ENCODE measurements around the gene BPTF.
"Not testable (repeated sequence)": the region's sequence is repeated elsewhere in the genome, so short reads cannot be mapped to it uniquely, and the experiment has no call there.

BPTF gene, protein sequence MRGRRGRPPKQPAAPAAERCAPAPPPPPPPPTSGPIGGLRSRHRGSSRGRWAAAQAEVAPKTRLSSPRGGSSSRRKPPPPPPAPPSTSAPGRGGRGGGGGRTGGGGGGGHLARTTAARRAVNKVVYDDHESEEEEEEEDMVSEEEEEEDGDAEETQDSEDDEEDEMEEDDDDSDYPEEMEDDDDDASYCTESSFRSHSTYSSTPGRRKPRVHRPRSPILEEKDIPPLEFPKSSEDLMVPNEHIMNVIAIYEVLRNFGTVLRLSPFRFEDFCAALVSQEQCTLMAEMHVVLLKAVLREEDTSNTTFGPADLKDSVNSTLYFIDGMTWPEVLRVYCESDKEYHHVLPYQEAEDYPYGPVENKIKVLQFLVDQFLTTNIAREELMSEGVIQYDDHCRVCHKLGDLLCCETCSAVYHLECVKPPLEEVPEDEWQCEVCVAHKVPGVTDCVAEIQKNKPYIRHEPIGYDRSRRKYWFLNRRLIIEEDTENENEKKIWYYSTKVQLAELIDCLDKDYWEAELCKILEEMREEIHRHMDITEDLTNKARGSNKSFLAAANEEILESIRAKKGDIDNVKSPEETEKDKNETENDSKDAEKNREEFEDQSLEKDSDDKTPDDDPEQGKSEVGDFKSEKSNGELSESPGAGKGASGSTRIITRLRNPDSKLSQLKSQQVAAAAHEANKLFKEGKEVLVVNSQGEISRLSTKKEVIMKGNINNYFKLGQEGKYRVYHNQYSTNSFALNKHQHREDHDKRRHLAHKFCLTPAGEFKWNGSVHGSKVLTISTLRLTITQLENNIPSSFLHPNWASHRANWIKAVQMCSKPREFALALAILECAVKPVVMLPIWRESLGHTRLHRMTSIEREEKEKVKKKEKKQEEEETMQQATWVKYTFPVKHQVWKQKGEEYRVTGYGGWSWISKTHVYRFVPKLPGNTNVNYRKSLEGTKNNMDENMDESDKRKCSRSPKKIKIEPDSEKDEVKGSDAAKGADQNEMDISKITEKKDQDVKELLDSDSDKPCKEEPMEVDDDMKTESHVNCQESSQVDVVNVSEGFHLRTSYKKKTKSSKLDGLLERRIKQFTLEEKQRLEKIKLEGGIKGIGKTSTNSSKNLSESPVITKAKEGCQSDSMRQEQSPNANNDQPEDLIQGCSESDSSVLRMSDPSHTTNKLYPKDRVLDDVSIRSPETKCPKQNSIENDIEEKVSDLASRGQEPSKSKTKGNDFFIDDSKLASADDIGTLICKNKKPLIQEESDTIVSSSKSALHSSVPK (N-terminal part only)

DNA sequence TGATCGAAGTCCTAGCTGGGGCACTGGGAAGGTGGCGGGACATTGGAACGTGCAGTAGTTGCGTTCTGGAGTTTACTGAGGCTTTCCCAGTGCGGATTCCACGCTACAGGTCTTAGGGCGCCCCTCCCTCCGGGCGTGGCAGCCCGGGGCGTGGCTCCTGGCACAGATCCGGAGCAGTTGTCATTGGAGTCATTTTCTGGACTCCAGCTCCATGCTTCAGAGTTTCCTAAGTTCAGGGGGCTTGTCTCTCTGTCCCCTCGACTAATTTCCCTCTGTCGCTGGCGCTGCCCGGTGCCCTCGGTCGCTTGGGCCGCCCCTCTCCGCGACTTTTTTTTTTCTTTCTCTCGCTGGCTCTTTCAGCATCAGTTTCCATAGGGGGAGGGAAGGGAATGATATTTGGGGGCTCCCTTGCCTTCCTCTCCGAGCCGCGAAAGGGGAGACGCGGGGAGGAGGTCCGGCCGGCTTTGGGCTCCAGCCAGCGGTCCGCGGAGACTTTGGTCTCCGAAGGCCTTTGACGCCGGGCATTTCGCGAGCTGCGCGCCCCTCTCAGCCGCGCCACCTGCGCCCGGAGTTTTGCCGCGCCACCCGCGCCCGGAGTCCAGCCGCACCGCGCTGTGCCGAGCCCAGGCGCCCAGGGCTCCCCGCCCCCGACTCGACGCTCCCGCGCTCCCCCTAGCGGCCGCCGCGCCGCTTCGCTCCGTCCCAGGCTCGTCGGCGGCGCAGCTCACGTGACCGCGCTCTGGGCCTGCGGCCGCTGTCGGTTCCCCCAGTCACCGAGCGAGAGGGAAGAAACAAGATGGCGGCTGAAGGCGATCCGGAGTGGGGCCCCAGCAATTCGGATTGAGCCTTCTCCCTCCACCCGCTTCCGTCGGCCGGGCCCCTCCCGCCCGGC is at the start of gene BPTF:
TSS of gene BPTF (plus strand) at position 769 of the 892 bp plus-strand sequence. CDS start 222 bp downstream, outside the sequence.
- DNase-seq: peak; percentile 91

DNA sequence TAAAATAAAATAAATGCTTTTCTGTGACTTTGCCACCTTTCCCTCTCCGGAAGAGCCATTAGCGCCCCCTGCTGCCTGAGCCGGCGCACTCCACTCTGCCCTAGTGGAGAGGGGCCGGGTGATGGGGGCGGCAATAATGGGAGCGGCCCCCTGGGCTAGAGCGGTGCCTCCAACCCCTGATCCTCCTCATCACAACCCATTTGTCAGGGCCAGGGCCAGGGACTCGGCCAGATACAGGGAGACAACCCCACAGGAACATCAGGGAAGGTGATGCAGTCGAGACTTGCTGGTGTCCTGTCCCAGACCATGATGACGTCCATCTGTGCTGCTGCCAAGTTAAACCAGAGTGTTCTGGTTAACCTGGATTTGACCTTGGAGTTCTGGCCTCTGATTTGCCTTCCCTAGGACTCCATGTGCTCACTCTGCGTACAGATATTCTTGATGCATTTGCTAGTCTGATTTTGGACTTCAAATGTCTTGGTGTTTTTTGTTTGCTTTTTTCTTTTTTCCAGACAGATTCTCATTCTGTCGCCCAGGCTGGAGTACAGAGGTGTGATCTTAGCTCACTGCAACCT is 46.1 kb upstream of the BPTF start:
- DNase-seq: no peak

DNA sequence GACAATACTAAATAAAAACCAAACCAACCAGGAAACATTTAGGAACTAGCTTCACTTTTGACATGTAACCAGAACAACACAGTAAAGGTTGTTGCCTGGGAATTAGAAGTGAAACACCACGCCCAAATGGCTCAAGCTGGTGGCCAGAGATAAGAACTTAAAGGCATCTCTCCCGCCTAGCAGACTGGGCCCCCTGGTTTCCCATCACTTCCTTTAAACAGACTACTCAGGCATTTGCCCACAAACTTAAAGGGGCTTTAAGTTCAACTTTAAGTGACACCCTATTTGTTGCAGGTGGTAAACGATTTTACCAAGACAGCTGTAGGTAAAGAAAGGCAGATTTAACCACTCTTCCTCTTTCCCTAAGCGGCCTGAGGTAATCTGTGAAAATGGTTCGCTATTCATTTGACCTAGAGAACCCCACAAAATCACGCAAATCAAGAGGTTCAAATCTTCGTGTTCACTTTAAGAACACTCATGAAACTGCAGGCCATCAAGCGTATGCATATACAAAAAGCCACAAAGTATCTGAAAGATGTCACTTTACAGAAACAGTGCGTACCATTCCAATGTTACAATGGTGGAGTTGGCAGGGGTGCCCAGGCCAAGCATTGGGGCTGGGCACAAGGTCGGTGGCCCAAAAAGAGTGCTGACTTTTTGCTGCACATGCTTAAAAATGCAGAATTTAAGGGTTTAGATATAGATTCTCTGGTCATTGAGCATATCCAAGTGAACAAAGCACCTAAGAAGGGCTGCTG is 40.8 kb upstream of the BPTF start:
- DNase-seq: no peak

DNA sequence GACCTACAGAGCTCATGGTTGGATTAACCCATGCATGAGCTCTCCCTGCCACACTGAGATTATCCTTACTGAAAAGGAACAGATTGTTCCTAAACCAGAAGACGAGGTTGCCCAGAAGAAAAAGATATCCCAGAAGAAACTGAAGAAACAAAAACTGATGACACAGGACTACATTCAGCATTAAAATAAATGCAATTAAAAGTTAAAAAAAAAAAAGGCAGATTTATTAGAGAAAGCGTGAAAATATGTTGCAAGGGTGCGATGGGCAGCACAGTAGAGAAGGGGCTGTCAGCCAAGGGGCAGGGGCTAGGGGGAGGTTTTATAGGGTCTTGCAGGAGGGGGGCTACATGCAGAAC is 40.2 kb upstream of the BPTF start:
- no peak for DNase-seq

DNA sequence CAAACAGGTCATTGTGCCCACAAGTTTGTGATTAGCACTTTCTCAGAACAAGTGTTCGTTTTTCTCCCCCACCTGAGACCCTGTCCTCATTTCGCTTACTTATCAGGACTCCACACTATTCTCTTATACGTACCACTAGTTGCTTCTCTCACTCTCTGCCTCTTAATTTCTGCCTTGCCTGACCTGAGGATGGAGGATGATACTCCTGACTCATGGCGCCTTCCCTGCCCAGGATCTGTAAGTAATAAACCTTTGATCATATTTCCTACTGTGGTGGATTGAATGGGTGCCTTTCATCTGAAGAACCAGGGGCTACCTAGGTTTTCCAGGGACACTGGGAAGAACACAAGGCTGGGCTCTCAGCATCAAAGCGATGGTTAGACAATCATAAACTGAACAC is 39.8 kb upstream of the BPTF start:
- DNase-seq: no peak

DNA sequence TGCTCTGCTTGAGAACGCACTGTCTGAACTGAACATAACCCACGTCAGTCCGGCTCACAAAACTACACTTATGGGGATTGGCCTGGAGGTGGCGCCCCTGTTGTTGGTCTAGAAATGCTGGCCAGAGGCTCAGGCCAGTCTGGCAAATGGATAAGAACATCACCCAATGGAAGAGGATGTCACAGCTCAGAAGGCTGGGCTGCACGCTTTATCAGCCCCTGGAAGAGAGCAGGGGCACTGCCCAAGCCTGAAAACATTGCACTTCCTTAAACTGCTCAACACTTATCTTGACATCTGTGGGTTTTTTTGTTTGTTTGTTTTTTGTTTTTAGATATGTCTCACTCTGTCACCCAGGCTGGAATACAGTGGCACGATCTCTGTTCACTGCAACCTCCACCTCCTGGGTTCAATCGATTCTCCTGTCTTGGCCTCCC is 24.8 kb upstream of the BPTF start:
- DNase-seq: peak; percentile 56

DNA sequence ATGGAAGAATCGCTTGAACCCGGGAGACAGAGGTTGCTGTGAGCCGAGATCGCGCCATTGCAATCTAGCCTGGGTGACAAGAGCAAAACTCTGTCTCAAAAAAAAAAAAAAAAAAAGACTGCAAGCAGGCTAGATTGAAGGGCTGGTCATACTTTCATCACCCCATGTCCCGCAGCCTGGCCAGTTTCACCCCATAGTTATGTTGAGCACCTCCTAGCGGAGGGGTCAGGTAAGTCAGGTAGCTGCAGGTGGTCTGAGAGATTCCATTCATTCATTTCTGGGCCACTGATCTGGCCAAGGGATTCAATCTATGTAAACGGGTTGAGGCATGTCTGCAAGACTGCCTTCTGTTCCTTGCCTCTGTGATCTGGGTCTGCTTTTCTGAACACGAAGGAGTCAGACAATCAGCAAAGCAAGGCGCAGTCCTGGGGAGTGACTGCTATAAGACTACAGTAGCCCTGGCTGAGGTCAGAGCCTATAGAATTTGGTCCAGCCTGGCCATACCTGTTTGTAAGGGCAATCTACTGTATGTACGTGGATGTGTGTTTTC is 23.6 kb upstream of the BPTF start:
- DNase-seq: no peak

DNA sequence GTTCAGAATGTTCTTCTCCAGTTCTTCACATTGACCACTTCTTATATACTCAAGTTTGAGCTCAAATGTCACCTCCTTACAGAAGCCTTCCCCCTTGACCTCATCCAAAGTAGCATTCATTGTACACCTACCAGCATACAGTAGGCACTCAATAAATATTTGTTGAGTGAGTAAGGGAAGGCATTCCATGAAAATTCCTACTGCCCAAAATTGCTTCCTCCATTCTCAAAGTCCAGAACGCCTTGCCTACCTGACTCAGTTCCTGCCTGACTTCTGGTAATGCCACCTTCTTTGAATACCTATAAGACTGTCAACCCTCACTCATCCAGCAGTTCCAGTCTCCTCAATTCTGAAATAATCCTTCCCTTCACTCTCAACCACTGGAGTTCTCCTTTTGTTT is 14.8 kb upstream of the BPTF start:
- DNase-seq: no peak

DNA sequence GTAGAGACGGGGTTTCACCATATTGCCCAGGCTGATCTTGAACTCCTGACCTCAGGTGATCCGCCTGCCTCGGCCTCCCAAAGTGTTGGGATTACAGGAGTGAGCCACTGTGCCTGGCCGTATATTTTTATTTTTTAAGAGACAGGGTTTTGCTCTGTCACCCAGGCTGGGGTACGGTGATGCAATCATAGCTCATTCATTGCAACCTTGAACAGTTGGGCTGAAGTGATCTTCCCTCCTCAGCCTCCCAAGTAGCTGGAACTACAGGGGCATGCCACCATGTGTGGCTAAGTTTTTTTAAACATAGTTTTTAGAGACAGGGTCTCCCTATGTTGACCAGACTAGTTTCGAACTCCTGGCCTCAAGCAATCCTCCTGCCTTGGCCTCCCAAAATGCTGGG is 12.9 kb upstream of the BPTF start:
- DNase-seq: not testable (repeated sequence)

DNA sequence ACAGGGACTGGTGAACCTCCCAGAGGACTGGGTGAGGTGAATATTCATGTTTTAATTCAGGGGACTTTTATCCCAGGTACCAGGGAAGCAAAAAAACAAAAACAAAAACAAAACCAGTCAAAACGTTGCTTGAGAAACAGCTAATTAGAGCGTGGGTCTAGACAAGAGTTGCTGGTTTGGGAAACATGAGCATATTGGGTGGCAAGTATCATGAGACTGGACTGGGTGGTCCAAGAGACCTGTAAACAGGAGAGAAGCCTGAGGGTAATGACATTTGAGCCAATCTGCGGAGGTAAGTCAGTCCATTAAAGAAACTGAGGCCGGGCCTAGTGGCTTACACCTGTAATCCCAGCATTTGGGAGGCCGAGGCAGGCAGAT is 11.5 kb upstream of the BPTF start:
- DNase-seq: no peak

DNA sequence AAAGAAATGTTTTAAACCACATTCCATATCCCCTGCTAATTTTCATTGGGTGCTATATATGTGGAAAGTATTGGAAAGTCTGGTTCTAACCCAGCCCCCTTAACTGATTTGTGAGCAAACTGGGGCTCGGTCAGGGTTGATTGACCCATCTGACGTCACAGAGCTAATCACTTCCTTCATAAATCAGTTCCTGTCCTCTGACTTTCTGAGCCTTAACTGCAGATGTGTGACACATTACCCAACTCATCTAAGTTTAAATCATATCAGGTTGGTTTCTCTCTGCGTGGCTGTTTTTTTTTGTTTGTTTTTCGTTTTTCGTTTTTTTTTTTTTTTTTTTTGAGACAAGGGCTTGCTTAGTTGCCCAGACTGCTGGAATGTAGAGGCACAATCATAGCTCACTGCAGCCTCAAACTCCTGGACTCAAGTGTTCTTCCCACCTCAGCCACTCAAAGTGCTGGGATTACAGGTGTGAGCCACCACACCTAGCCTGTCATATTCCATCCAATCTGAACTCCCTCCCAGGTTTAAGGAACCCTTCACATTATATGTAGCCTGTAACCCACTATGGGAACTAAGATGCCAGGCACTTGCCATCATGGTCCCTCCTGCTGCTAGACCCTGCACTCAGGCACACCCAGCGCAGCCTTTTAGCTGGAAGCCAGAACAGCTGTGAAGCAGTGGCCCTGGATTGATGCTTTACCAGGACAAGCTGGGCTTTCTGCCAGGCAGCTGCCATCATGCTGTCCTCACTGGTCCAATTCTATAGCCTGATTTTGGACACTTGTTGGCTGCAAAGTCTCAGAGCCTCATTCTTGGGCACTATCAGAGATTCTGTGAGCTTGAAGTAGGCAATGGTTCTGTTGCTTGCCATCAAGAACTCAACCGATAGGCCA is 6.9 kb upstream of the BPTF start:
- no peak for DNase-seq

DNA sequence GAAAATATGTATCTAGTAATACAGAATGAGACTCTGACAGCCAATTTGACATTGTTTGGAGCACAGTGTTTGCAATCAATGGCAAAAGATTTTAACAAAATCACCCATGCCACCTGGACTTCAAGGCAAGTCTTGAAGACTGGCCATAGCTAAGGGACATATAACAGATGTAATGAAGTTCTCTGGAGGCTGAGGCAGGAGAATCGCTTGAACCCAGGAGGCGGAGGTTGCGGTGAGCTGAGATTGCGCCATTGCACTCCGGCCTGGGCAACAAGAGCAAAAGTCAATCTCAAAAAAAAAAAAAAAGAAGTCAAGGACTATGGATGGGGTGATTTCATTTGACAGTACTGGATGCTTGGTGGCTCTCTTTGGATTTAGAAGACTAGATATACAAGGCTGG is 5.6 kb upstream of the BPTF start:
- no peak for DNase-seq

DNA sequence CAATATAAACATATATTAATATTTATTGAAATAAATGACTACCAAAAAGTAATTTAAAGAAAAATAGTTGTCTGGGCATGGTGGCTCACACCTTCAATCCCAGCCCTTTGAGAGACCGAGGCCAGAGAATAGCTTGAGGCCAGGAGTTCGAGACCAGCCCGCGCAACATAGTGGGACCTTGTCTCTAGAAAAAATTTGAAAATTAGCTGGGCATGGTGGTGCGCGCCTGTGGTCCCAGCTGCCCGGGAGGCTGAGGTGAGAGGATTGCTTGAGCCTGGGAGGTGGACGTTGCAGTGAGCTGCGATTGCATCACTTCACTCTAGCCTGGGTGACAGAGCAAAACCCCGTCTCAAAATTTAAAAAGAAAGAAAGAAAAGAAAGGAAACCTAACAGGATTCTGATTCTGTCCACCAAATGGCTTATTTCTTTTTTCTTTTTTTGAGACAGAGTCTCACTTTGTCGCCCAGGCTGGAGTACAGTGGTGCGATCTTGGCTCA is 3.4 kb upstream of the BPTF start:
- DNase-seq: no peak

DNA sequence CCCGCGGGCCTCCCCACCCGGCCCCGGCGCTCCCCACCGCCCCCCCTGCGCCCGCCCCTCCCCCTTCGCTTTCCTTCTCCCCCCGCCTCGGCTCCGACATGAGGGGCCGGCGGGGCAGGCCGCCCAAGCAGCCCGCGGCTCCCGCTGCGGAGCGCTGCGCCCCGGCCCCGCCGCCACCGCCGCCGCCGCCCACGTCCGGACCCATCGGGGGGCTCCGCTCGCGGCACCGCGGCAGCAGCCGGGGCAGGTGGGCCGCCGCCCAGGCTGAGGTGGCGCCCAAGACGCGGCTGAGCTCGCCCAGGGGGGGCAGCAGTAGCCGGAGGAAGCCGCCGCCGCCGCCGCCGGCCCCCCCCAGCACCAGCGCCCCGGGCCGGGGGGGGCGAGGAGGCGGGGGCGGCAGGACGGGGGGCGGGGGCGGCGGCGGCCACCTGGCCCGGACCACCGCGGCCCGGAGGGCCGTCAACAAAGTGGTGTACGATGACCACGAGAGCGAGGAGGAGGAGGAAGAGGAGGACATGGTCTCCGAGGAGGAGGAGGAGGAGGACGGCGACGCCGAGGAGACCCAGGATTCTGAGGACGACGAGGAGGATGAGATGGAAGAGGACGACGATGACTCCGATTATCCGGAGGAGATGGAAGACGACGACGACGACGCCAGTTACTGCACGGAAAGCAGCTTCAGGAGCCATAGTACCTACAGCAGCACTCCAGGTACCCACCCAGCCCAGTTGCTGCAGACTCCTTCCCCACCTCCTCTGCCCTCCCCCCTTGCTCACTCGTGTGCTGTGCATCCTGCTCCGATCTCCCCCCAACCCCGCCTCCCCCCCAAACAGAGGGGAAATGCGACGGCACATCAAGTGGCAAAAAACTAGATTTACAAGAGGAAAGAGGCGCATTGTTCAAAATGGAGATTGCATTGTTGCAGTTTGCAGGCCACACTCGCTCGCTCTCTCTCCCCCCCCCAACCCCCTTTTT is 611 bp downstream of the BPTF start:
- DNase-seq: peak; percentile 43

DNA sequence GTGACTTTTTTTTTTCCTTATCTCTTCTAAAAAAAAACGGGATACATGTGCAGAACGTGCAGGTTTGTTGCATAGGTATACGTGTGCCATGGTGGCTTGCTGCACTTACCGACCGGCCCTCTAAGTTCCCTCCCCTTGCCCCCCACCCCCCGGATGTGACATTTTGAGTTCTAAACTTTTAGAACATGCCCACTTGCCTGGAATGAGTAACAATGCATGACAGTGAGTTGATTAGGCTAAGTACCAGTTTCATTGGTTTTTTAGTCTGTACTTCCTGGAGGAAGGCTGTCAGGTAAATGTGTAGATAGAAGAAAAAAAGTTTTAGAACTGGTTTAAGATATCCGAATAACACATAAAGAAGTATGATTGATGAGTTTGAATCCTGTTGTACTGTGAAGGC is 4.0 kb downstream of the BPTF start:
- peak; percentile 55 for DNase-seq

DNA sequence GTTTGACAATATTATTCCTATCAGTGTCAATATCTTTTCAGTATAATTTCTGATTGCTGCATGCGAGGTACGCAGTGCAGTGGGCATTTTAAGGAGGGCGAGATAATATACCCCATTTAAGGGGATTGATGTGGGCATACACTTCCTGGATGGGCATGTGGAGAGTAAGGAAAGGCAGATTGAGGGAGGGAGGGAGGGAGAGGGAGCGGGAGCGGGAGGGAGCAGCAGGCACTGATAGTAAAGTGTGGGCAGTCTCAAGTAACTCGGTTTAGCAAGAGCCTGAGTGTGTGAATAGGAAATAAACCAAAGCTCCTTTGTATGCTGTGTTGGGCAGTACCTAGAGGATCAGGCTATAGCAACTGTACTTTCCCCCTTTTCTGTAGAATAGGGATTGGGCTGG is 5.1 kb downstream of the BPTF start:
- no peak for DNase-seq

DNA sequence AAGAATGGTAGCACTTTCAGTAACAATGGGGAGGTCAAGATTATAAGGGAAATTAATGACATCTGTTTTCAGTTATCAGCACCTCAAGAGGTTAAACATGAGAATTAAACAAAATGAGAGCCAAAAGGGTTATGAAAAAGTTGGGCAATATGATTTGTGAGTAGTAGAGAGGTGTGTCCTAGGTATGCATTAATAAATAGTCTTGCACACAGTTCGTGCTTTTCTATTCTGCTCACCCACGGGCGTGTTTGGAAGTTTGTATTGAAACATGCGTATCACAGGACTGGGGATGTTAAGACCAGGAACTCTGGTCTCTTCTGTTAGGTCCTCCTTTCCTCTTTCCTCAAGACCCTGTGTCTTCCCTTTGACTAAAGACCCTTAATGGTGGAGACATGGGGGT is 6.0 kb downstream of the BPTF start:
- no peak for DNase-seq

DNA sequence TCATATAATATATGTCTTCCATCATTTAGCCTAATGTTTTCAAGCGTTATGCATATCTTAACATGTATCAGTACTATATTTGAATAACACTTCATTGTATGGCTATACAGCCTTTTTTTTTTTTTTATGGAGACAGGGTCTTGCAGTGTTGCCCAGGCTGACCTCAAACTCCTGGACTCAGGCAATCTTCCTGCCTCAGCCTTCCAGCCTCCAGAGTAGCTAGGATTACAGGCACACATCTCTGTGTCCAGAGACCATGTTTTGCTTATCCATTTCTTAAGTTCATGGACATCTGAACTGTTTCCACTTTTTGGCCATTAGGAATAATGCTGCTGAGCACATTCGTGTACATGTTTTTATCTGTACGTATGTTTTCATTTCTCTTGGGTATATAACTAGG is 7.8 kb downstream of the BPTF start:
- DNase-seq: no peak
